Left ventricle myocardium inferior (tissue), 1 donor: ENCODE results near the gene PPFIA2. TPM values are rescaled to one million over a fixed set of nuclear protein-coding genes. Genes with fewer than 3 reads are reported as not detected.

Experiments
- DNase-seq: peaks from one replicate; pipeline ENCODE4 v3.0.0-alpha.2; 2020
- H3K27ac ChIP-seq: fragments of 200-600 bp; replicated peaks from 2 replicates; pipeline ENCODE4 v1.8.0; 2021
- H3K27me3 ChIP-seq: fragments of 200-600 bp; 2 replicates; pipeline ENCODE4 v1.8.0; 2021; ENCODE audit warnings: low read depth
- H3K36me3 ChIP-seq: fragments of 200-600 bp; 2 replicates; pipeline ENCODE4 v1.8.0; 2021
- H3K4me1 ChIP-seq: fragments of 200-600 bp; 2 replicates; pipeline ENCODE4 v1.8.0; 2021
- H3K4me3 ChIP-seq: fragments of 200-600 bp; 2 replicates; pipeline ENCODE4 v1.8.0; 2021; ENCODE audit warnings: mild to moderate bottlenecking, moderate library complexity
- H3K9me3 ChIP-seq: fragments of 200-600 bp; replicated peaks from 2 replicates; pipeline ENCODE4 v1.8.0; 2021
- intact Hi-C: fragments of 100-400 bp; cut with micrococcal nuclease; formaldehyde crosslinking; loops from one replicate; pipeline ENCODE4 v1.11.0; 2022
- total RNA-seq: library from RNA; stranded (reverse); fragmentation: NEBNext Ultra II Directional; extraction: Animal tissue kit (Norgen Biotek cat#: 25700); gene quantifications from one replicate; pipeline ENCODE4 v1.2.1, GENCODE V29; 2021
- TF ChIP-seq, protein P1 (sequence below): fragments of 200-600 bp; IDR thresholded peaks from 2 replicates; pipeline ENCODE4 v1.8.0; 2021; ENCODE audit warnings: antibody characterized with exemption, mild to moderate bottlenecking, borderline replicate concordance
- donor health status: DM: no; HTN: yes; CAD: no; lungs with severe emphysema.

The PPFIA2 gene
- total RNA-seq, 1 donor from 2014 or later: 0.82 TPM

DNA sequence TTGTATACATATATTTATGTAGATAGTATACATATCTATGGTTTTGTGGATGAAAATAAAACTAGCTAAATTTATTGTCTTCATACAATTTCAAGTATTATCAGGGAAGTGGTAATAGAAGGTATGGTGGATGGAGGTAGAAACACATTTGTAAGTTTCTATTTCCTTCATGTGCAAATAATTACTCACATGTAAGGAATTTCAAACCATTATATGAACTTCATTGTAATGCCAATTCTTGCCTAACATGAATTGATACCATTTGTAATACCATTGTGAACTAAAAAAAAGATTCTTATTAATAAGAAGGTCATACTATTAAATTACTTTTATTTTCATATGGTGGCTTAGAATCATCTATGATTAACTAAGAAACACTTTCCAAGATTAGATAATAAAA lies 20.1 kb upstream of the PPFIA2 start:
- DNase-seq: no peak
- intact Hi-C loops: no loop called here
- Histone ChIP-seq H3K36me3 (no peaks in the 10 kb centered on the region), H3K27me3 (no peaks in the 10 kb centered on the region), H3K27ac (no peak overlapping the region), H3K4me3 (no peak overlapping the region), H3K4me1 (no peaks in the 10 kb centered on the region), H3K9me3 (no peaks in the 10 kb centered on the region)
- TF ChIP-seq, protein P1, sequence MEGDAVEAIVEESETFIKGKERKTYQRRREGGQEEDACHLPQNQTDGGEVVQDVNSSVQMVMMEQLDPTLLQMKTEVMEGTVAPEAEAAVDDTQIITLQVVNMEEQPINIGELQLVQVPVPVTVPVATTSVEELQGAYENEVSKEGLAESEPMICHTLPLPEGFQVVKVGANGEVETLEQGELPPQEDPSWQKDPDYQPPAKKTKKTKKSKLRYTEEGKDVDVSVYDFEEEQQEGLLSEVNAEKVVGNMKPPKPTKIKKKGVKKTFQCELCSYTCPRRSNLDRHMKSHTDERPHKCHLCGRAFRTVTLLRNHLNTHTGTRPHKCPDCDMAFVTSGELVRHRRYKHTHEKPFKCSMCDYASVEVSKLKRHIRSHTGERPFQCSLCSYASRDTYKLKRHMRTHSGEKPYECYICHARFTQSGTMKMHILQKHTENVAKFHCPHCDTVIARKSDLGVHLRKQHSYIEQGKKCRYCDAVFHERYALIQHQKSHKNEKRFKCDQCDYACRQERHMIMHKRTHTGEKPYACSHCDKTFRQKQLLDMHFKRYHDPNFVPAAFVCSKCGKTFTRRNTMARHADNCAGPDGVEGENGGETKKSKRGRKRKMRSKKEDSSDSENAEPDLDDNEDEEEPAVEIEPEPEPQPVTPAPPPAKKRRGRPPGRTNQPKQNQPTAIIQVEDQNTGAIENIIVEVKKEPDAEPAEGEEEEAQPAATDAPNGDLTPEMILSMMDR: no peak

DNA sequence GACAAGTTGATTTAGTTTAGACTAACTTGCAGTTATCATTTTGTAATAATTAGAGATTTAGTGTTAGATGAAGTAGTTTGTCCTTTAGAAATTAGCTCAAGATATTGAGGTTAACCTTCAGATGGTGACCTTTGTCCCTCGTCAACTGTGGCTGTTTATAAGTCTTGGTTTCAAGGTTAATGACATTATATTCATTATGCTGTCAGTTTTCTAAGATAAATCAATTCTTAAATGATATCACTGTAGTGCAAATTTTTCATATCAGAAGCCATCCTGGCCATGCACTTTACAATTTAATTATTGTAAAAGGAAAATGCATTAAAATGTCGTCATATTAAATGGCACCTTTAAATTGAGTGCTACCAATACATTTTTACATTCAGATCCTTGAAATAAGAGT lies 19.6 kb upstream of the PPFIA2 start:
- no peak for DNase-seq
- Histone ChIP-seq H3K9me3 (no peaks in the 10 kb centered on the region), H3K27me3 (no peaks in the 10 kb centered on the region), H3K27ac (no peak overlapping the region), H3K36me3 (no peaks in the 10 kb centered on the region), H3K4me1 (no peaks in the 10 kb centered on the region), H3K4me3 (no peak overlapping the region)
- intact Hi-C loops: no loop called here
- TF ChIP-seq, protein P1: no peak

DNA sequence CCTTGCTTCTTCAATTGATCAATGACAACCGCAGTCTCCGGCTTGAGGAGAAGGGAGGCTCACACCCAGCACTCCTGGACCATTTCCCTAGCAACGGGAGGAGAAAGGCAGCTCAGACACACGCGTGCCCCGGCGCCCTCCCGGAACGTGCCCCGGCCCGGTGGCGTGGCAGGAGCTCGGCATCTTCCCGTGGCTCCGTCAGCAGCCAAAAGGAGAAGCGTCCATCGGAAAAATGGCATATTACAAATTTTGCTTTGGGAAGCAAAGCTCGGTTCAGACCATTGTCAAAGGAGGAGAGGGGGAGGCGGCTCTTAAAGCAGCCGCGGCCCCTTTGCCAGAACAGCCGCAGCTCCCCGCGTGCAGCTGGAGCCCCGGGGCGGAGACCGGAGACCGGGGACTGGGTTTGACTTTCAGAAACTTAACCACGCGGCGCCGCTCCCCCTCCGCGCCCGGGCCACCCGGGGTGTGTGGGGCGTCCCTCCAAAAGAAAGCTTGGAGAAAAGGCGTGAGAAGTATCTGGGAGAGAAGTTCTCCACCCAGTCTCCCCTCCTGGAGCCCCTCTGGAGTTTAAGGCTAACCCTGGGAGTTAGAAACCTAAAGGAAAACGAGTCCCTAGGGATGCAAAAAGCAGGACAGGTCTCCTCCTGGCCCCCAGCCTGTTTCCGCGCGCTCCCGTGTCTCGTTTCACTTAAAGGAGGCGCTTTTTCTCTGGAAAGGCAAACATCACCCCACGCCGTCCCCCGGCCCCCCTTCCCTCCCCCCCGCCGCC lies 545 bp downstream of the PPFIA2 start:
- Histone ChIP-seq H3K4me1 (peaks cover 18% of the 10 kb centered on the region), H3K9me3 (no peaks in the 10 kb centered on the region), H3K4me3 (peak overlapping the region; percentile 68), H3K27me3 (peaks cover 44% of the 10 kb centered on the region), H3K27ac (no peak overlapping the region), H3K36me3 (no peaks in the 10 kb centered on the region)
- peak; percentile 19 for DNase-seq
- TF ChIP-seq, protein P1: no peak
- intact Hi-C loops: no loop called here

DNA sequence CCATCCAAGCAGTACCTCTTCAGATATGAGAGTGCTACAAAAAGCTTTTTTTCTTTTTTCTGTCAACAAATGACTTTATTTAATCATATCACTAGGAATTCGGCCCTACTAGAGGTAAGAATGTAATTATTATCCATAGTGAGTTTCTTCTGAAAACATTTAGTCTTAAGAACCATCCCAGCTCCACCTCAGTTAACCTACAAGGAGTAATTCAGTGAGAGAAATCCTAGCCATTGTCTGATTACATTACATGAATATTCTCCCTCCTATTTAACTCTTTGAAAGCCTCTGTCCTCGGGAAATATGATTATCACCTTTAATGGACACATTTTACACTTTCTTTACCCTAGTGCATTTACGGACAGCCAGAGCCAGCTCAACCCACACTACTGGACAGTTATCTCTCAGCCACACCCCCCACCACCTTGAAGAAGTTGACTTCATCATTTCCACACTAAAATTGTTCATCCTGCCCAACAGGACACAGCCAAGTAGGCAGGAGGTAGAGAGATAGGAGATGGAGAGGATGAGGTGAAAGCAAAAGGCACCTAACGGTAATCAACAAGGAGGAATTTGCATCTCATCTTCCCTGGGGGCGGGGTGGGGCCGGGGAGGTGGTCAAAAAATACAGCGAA lies 1.3 kb downstream of the PPFIA2 start:
- DNase-seq: no peak
- peaks cover 44% of the 10 kb centered on the region for H3K27me3 ChIP-seq
- H3K27ac ChIP-seq: no peak overlapping the region
- peaks cover 18% of the 10 kb centered on the region for H3K4me1 ChIP-seq
- intact Hi-C loops: no loop called here
- no peaks in the 10 kb centered on the region for H3K9me3 ChIP-seq
- peak overlapping the region; percentile 68 for H3K4me3 ChIP-seq
- no peaks in the 10 kb centered on the region for H3K36me3 ChIP-seq
- TF ChIP-seq, protein P1: no peak

DNA sequence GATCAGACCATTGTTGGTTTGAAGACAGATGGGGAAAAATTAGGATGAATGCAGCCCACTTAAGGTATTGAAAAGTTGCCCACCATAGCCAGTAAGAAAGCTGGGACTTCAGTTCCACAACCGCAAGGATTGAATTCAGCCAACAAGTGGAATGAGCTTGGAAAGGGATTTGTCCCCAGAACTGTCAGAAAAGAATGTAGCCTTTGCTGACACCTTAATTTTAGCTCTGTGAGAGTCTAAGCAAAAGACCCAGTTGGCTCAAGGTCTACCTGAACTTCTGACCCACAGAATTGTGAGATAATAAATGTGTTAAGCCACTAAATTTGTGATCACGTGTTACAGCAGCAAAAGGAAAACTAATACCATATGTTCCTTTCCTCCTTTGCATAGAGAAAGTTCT lies 29.4 kb downstream of the PPFIA2 start:
- peak overlapping the region; percentile 59 for H3K27ac ChIP-seq
- TF ChIP-seq, protein P1: no peak
- H3K4me1 ChIP-seq: peaks cover 7% of the 10 kb centered on the region
- intact Hi-C loops: no loop called here
- H3K9me3 ChIP-seq: no peaks in the 10 kb centered on the region
- H3K36me3 ChIP-seq: no peaks in the 10 kb centered on the region
- no peak for DNase-seq
- H3K27me3 ChIP-seq: no peaks in the 10 kb centered on the region
- no peak overlapping the region for H3K4me3 ChIP-seq
